Gastrocnemius medialis (tissue), 4 donors: ENCODE measurements around the gene SRPX2.

Experiments
- POLR2A ChIP-seq, 2 donors: fragments of 450-650 bp; IDR thresholded peaks; one replicate each; pipeline ENCODE4 v1.6.1; 2017; ENCODE audit warnings: antibody characterized with exemption in 2 of 2, mild to moderate bottlenecking in 2 of 2, moderate library complexity in 2 of 2
- TF ChIP-seq, protein P1 (sequence below), 5 experiments: fragments of 450-650 bp in 3 of 5; fragments of 200-600 bp in 2 of 5; sonication (generic) in 2 of 5; IDR thresholded peaks in 4 of 5; conservative IDR thresholded peaks in 1 of 5; 1 replicate in 4 of 5; 2 replicates in 1 of 5; pipeline ENCODE4 v1.5.1; 2016 to 2019; ENCODE audit warnings: antibody characterized with exemption in 5 of 5, mild to moderate bottlenecking in 3 of 5, moderate library complexity in 3 of 5

DNA sequence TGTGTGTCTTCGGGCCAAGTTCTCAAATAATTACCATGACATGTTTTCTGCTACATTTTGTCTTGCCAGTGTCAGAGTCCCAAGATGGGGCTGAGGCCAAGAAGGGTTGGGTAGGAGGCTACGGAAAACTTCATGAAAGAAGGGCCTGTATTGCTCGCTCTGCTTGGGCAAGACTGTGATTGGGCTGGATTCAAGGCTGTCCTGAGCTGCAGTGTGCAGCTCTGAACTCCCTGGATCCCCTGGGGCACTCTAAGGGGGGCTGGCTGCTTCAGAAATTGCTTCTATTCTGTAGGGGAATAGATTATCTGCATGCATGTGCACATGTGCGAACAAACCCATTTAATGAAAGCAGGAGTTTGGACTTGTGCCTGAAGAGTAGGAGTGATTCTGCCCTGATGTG is 21.0 kb upstream of the SRPX2 start:
- TF ChIP-seq, protein P1, sequence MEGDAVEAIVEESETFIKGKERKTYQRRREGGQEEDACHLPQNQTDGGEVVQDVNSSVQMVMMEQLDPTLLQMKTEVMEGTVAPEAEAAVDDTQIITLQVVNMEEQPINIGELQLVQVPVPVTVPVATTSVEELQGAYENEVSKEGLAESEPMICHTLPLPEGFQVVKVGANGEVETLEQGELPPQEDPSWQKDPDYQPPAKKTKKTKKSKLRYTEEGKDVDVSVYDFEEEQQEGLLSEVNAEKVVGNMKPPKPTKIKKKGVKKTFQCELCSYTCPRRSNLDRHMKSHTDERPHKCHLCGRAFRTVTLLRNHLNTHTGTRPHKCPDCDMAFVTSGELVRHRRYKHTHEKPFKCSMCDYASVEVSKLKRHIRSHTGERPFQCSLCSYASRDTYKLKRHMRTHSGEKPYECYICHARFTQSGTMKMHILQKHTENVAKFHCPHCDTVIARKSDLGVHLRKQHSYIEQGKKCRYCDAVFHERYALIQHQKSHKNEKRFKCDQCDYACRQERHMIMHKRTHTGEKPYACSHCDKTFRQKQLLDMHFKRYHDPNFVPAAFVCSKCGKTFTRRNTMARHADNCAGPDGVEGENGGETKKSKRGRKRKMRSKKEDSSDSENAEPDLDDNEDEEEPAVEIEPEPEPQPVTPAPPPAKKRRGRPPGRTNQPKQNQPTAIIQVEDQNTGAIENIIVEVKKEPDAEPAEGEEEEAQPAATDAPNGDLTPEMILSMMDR (IDR thresholded peaks at IDR 0.05 in 4 of 5, conservative IDR thresholded peaks at IDR 0.05 in 1 of 5), result no peak
- TF ChIP-seq POLR2A (IDR thresholded peaks at IDR 0.05), result no peak
